ENCODE measurements around the gene LHX4.

LHX4 gene

DNA sequence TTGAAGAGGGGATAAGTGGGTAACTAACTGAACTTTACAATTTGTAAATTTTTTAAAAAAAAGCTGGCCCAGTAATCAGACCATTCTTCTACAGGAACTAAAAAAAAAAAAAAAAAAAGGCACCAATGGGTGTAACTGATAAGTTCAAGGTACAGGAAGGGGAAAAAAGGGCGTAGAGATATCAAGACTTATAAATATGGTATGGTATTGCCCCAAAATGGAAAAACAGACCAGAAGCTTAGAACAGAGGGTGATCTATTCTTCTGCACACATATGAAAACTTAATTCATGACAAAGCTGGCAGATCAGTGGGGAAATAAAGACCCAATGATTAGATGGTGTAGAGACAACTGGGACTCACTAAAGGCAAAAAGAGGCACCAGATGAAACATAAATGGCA, 58.9 kb downstream of the LHX4 start:
- no peak for DNase-seq (ENCODE audit: extremely low read depth, insufficient read length)
- no peak for TF ChIP-seq CTCF (IDR thresholded peaks at IDR 0.05; ENCODE audit: insufficient read depth, low read length, poor library complexity, severe bottlenecking)
- Histone ChIP-seq H3K4me3 (replicated peaks; ENCODE audit: low read depth, low read length) (no peak overlapping the region), H3K36me3 (ENCODE audit: control insufficient read depth, insufficient read depth, low read length) (peaks cover 2% of the 10 kb centered on the region; the same call in 1 of the 2 replicates), H3K27me3 (replicated peaks; ENCODE audit: control insufficient read depth, insufficient read depth, low read length) (no peaks in the 10 kb centered on the region)

DNA sequence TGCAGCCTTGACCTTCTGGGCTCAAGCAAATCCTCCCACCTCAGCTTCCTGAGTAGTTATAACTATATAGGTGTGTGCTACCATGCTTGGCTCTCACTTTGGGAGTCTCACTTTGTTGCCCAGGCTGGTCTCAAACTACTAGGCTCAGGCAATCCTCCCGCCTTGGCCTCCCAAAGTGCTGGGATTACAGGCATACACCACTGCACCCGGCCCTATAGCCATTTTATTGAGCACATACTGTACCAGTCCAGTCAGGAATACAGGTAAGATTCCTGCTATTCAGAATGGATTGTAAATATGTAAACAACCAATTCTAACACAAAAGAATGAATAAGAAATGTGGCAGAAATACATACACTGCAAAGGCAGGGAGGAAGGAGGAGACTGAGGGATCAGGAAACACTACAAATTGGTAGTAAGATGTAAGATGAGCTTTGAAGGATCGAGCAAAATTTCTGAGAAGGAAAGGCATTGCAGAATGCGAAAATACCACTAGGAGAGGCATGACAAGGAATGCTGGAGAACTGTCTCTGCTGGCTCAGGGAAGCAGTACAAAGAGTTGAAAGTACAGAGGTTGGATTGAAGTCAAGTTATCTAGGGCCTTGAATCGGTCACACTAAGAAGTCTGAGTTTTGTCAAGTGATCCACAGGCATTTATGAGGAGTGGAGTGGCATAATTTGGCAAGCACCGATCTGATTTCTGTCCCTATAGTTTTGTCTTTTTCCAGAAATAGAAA, 60.4 kb downstream of the LHX4 start:
- Histone ChIP-seq H3K27me3 (replicated peaks; ENCODE audit: control insufficient read depth, insufficient read depth, low read length) (no peaks in the 10 kb centered on the region), H3K36me3 (ENCODE audit: control insufficient read depth, insufficient read depth, low read length) (peaks cover 2% of the 10 kb centered on the region; the same call in 1 of the 2 replicates), H3K4me3 (replicated peaks; ENCODE audit: low read depth, low read length) (no peak overlapping the region)
- no peak for TF ChIP-seq CTCF (IDR thresholded peaks at IDR 0.05; ENCODE audit: insufficient read depth, low read length, poor library complexity, severe bottlenecking)
- no peak for DNase-seq (ENCODE audit: extremely low read depth, insufficient read length)

GRCh38 chr1:180291004-180291403, 60.9 kb downstream of the LHX4 start:
- Histone ChIP-seq H3K36me3 (ENCODE audit: control insufficient read depth, insufficient read depth, low read length) (peaks cover 2% of the 10 kb centered on the region; the same call in 1 of the 2 replicates), H3K27me3 (replicated peaks; ENCODE audit: control insufficient read depth, insufficient read depth, low read length) (no peaks in the 10 kb centered on the region), H3K4me3 (replicated peaks; ENCODE audit: low read depth, low read length) (no peak overlapping the region)
- TF ChIP-seq CTCF (IDR thresholded peaks at IDR 0.05; ENCODE audit: insufficient read depth, low read length, poor library complexity, severe bottlenecking) = no peak
- no peak for DNase-seq (ENCODE audit: extremely low read depth, insufficient read length)

DNA sequence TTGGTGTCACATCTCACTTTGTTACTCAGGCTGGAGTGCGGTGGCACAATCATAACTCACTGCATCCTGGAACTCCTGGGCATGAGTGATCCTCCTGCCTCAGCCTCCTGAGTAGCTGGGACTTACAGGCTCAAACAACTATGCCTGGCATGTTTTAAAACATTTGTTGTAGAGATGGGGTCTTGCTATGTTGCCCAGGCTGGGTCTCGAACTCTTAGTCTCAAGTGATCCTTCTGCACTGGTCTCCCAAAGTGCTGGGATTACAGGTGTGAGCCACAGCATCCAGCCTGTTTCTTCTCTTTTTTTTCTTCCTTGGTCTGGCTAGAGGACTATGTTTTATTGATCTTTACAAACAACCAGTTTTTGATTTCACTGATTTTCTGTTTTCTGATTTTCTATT, 64.6 kb downstream of the LHX4 start:
- no peaks in the 10 kb centered on the region for H3K27me3 ChIP-seq (replicated peaks; ENCODE audit: control insufficient read depth, insufficient read depth, low read length)
- H3K36me3 ChIP-seq (ENCODE audit: control insufficient read depth, insufficient read depth, low read length) = no peaks in the 10 kb centered on the region
- DNase-seq (ENCODE audit: extremely low read depth, insufficient read length) = no peak
- no peak overlapping the region for H3K4me3 ChIP-seq (replicated peaks; ENCODE audit: low read depth, low read length)
- TF ChIP-seq CTCF (IDR thresholded peaks at IDR 0.05; ENCODE audit: insufficient read depth, low read length, poor library complexity, severe bottlenecking) = no peak

DNA sequence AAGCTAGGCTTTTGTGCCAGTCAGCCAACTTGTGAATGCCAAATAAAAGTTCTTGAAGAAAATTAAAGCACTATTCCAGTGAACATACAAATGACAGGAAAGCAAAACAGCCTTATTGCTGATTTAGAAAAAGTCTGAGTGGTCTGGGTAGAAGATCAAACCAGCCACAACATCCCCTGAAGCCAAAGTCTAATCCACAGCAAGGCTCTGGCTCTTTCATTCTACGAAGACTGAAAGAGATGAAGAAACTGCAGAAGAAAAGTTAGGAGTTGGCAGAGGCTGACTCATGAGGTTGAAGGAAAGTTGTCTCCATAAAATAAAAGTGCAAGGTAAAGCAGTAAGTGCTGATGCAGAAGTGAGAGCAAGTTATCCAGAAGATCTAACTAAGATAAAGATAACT, 65.9 kb downstream of the LHX4 start:
- no peak overlapping the region for H3K4me3 ChIP-seq (replicated peaks; ENCODE audit: low read depth, low read length)
- no peak for DNase-seq (ENCODE audit: extremely low read depth, insufficient read length)
- H3K36me3 ChIP-seq (ENCODE audit: control insufficient read depth, insufficient read depth, low read length) = no peaks in the 10 kb centered on the region
- no peaks in the 10 kb centered on the region for H3K27me3 ChIP-seq (replicated peaks; ENCODE audit: control insufficient read depth, insufficient read depth, low read length)
- no peak for TF ChIP-seq CTCF (IDR thresholded peaks at IDR 0.05; ENCODE audit: insufficient read depth, low read length, poor library complexity, severe bottlenecking)

Measured in GM06990 (cell line).